ENCODE measurements around the gene TMEM221.

DNA sequence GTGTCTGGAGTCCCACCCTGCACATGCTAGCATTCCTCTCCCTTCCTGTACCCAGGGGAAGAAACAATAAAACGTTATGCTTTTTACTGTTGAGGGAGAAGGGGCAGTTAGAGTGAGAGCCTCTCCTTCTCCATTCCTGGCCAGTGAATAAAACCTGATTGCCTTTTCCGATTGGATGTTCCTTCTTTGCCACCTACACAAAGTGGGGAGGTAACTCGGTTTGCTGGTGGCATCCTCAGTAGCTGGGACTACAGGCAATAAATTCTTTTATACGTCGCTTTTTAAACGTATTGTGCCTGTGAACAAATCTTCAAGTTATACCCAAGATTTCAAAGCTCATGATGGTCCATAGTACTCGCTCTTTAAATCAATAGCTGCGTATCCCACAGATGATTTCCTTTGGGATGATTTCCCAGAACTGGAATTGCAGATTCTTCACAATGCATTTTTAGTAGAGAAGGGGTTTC lies 29.3 kb downstream of the TMEM221 start:
- TF ChIP-seq, protein P1, sequence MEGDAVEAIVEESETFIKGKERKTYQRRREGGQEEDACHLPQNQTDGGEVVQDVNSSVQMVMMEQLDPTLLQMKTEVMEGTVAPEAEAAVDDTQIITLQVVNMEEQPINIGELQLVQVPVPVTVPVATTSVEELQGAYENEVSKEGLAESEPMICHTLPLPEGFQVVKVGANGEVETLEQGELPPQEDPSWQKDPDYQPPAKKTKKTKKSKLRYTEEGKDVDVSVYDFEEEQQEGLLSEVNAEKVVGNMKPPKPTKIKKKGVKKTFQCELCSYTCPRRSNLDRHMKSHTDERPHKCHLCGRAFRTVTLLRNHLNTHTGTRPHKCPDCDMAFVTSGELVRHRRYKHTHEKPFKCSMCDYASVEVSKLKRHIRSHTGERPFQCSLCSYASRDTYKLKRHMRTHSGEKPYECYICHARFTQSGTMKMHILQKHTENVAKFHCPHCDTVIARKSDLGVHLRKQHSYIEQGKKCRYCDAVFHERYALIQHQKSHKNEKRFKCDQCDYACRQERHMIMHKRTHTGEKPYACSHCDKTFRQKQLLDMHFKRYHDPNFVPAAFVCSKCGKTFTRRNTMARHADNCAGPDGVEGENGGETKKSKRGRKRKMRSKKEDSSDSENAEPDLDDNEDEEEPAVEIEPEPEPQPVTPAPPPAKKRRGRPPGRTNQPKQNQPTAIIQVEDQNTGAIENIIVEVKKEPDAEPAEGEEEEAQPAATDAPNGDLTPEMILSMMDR (IDR thresholded peaks at IDR 0.05 in 8 of 11, conservative IDR thresholded peaks at IDR 0.05 in 3 of 11), result no peak
- TF ChIP-seq POLR2AphosphoS5 (IDR thresholded peaks at IDR 0.05), result no peak

Data from spleen (tissue), 7 donors.